ENCODE results near the gene PDLIM5. TPM values are rescaled to one million over a fixed set of nuclear protein-coding genes. Genes with fewer than 3 reads are reported as not detected.
A peak's percentile ranks its signal among the peaks of the same experiment; 100 is the strongest.

Gene PDLIM5
- total RNA-seq, 1 donor from 2014 or later = 723 TPM

DNA sequence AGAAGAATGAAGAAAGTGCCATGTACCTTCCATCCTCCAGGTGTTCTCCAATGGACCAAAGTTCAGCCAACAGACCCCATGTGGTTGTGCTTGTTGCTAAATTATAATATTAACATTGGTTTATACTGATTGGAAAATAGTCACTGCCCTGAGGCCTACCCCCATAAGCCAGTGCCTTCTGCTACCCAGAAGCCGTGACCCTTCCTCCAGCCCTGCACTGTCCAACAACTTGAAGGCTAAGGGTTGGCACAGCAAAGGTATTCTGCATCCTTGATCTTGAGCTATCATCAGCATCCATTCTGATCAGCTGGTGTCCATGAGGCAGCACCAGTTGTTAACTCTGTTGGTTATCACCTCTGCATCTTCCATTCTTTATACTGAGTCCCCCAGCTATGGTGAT lies 239.8 kb downstream of the PDLIM5 start:
- no peak for DNase-seq (ENCODE audit: low spot score)

DNA sequence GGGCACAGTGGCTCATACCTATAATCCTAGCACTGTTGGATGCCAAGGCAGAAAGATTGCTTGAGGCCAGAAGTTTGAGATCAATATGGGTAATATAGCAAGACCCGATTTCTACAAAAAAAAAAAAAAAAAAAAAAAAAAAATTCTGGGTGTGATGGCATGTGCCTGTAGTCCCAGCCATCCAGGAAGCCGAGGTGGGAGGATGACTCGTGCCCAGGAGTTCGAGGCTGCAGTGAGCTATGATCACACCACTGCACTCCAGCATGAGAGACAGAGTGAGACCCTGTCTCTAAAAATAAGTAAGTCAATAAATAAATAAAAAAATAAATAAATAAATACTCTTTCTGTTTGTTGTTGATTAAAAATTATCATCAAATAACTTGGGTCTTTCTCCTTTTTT lies 243.6 kb downstream of the PDLIM5 start:
- no peak for DNase-seq (ENCODE audit: low spot score)

DNA sequence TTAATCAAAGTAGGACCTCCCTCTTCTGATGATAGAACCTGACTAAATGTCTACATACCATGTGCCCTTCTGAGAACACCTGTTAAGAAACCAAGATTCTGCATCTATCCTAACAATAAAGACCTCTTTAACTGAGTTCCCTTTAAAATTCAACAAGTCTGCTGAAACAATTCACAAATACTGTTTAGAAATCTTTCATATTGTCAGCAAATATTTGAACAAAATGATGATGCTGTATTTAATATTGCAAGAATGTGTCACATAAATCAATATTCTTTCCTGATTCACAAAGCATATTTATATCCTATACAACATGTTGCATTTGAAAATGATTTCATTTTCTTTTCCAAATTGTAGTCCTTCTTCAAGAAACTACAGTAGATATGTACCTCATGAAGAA lies 246.4 kb downstream of the PDLIM5 start:
- DNase-seq (ENCODE audit: low spot score) = no peak

DNA sequence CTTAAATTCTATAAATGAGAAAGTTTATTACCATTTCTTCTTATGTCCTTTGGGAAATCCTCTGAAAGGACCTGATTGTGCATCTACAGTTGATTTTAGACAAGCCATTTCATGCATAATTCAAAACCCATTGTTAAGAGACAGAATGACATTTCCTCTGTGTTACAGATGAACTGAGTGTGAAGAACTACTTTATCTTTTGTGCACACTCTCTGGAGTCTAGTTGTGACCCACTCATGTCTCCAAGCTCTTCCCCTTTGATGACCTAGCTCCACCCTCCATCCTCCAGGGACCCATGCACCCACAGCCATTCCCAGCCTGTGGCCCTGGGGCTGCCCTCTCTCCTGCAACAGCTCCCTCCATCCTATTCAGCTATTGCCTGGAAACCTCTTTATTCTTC lies 248.6 kb downstream of the PDLIM5 start:
- DNase-seq (ENCODE audit: low spot score) = no peak

DNA sequence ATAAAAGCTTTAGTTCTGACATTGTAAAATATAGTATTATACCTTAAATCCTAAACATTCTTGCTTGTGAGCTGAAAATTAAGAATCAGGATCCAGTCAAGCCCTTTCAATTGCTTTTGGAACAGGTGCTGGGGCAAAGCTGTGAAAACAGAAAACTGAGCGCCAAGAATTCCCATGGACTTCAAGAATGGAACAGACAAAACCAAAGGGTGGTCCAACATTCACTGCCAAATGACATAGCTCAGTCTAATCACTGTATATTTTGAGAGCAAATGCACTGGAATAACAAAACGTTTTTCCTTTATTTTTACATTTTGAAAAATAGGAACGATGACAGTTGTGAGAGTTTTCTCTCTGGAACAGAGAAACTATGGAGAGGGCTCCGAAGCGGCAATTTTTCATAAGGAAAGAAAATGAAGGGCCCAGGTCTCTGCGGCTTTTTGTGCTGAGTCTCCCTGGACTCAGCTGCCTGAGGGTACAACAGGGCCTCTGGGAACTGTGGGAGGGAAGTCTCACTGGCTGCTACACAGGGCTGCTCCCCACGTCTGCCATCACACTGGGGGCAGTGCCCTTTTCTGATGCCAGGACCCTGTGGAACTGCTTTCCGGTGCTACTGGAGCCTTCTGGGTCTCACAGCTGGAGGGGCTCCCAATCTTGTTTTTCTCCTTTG lies 250.0 kb downstream of the PDLIM5 start:
- DNase-seq (ENCODE audit: low spot score) = no peak

DNA sequence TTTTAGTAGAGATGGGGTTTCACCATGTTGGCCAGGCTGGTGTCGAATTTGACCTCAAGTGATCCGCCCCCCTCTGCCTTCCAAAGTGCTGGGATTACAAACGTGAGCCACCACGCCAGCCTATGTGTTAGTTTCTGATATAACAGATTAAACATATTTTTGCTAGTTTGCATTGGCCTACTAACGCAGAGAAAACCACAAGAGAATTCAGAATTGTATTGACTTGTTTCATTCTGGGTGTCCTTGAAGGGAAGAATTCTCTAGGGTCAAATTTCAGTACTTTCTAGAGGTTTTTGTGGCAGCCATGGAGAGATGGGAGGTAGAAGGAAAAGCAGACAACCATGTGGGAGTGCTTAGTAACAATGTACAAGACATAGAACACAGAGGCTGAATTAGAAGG lies 259.9 kb downstream of the PDLIM5 start:
- DNase-seq (ENCODE audit: low spot score) = no peak

DNA sequence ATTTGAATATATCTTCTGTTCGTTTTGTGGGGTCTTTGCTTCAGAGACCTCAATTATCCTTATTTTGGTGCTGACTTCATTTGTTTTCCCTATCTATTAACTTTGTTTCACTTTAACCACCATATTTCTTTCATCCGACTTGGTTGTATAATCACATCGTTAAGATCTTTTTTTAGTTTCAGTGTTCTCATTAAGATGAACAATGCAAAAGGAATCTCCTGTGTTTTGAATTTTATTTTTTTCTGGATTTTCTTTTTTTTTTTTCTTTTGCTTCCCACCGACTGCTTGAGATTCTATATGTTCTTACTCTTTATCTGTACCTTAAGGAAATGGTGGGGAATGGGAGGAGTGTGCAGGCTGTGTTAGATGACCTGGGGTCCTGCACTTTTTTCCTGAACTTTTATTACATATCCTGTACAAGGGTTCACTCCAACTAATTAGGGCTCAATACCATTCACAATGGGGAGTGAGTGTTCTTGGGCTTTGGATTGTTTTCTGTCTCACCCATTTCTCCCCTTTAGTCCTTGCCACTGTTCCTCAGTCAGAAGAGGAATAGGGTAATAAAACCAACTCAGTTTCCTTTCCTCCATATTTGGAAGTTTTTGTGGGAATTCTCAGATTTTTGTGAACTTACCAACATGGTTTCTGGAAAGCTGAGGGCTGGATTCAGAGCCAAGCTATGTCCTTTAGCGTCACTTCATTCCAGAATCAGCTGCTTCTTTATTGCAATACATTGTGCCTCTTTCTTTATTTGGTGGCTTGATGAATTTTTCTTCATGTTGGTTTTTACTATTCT lies 262.8 kb downstream of the PDLIM5 start:
- DNase-seq (ENCODE audit: low spot score) = no peak

DNA sequence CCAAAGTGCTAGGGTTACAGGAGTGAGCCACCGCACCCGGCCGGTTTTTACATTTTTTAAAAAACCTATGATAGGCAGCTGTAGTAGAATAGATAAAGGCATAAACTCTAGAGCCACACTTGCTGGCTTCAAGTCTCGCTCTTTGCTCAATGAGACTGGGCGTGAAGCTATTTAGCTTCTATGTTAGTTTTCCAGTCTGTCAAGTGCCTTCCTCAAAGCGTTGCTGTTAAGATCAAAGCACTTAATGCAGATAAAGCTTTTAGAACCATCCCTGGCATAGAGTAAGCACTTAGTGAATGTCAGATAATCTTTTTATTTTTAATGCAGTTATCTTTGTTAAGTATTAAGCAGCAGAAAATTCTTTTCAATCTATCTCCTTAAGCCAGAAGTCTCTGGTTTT lies 264.0 kb downstream of the PDLIM5 start:
- peak; percentile 97 for DNase-seq (ENCODE audit: low spot score)

Other genes with a start within 250 kb of the PDLIM5 start
- gene SMARCAD1, start 244.1 kb upstream of the PDLIM5 start, total RNA-seq (ENCODE audit: insufficient read depth, low replicate concordance) = 35.6 TPM
- gene HPGDS, start 109.1 kb upstream of the PDLIM5 start, total RNA-seq (ENCODE audit: insufficient read depth, low replicate concordance) = 18.3 TPM

All from umbilical cord (tissue), 2 donors.